Measurements from ENCODE around the gene ABCA1. TPM values are rescaled to one million over a fixed set of nuclear protein-coding genes. Genes with fewer than 3 reads are reported as not detected.
"Not testable (repeated sequence)": the region's sequence is repeated elsewhere in the genome, so short reads cannot be mapped to it uniquely, and the experiment has no call there.

Gene ABCA1
- total RNA-seq, 4 donors from 2014 or later: 4.9 to 23.8 (median 21.5) TPM

DNA sequence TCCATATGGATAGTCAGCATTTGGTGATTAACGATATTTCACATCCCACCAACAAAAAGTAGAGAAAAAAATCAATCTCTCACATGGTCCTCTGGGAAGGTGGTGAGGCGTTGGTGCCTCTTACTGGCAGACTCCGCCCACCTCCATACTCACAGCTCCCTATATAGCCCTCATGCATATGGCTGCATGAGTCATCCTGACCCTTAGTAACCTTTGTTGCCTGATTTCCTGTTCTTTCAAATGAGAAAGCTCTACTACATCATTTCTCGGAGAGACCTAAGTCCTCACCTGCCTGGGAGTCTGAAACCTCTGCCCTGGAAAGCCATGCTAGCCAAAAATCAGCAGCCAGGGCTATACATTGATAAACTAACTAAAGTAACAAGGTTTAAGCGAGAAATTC is 33.3 kb upstream of the ABCA1 start:
- no peaks in the 10 kb centered on the region for H3K4me1 ChIP-seq
- in situ Hi-C loops (cut with MboI; ENCODE audit: low sequenced_read_pairs in 4 of 4): no loop called here
- H3K27ac ChIP-seq: no peak overlapping the region
- DNase-seq (no peak), ATAC-seq (no peak)
- no peaks in the 10 kb centered on the region for H3K27me3 ChIP-seq
- no peak overlapping the region for H3K4me3 ChIP-seq
- H3K9me3 ChIP-seq: no peaks in the 10 kb centered on the region
- intact Hi-C loops (cut with DNase I; ENCODE audit: low total_unique reads): no loop called here
- no peak for TF ChIP-seq POLR2A (IDR thresholded peaks at IDR 0.05)
- H3K36me3 ChIP-seq: no peaks in the 10 kb centered on the region

DNA sequence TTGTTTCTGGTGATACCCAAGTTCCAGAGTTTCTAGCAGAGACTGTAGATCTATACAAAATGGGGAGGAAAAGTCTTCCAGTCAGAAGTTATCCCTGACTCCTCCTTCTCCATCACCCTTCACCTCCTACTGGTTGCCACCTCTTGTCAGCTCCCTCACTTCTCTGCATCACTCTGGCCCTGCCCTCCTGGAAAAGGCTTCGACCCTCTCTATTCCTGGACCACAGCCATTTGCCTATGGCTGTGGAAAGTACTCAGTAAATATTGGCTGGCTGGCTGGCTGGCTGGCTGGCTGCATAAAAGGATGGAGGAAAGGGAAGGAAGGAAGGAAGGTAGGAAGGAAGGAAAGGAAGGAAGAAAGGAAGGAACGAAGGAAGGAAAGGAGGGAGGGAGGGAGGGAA is 32.7 kb upstream of the ABCA1 start:
- intact Hi-C loops (cut with DNase I; ENCODE audit: low total_unique reads): no loop called here
- ATAC-seq (no peak), DNase-seq (no peak)
- Histone ChIP-seq H3K9me3 (no peaks in the 10 kb centered on the region), H3K36me3 (no peaks in the 10 kb centered on the region), H3K4me1 (no peaks in the 10 kb centered on the region), H3K27me3 (no peaks in the 10 kb centered on the region), H3K4me3 (no peak overlapping the region), H3K27ac (no peak overlapping the region)
- in situ Hi-C loops (cut with MboI; ENCODE audit: low sequenced_read_pairs in 4 of 4): no loop called here
- no peak for TF ChIP-seq POLR2A (IDR thresholded peaks at IDR 0.05)
- TF ChIP-seq, protein P1, sequence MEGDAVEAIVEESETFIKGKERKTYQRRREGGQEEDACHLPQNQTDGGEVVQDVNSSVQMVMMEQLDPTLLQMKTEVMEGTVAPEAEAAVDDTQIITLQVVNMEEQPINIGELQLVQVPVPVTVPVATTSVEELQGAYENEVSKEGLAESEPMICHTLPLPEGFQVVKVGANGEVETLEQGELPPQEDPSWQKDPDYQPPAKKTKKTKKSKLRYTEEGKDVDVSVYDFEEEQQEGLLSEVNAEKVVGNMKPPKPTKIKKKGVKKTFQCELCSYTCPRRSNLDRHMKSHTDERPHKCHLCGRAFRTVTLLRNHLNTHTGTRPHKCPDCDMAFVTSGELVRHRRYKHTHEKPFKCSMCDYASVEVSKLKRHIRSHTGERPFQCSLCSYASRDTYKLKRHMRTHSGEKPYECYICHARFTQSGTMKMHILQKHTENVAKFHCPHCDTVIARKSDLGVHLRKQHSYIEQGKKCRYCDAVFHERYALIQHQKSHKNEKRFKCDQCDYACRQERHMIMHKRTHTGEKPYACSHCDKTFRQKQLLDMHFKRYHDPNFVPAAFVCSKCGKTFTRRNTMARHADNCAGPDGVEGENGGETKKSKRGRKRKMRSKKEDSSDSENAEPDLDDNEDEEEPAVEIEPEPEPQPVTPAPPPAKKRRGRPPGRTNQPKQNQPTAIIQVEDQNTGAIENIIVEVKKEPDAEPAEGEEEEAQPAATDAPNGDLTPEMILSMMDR (IDR thresholded peaks at IDR 0.05 in 4 of 5, conservative IDR thresholded peaks at IDR 0.05 in 1 of 5): no peak

DNA sequence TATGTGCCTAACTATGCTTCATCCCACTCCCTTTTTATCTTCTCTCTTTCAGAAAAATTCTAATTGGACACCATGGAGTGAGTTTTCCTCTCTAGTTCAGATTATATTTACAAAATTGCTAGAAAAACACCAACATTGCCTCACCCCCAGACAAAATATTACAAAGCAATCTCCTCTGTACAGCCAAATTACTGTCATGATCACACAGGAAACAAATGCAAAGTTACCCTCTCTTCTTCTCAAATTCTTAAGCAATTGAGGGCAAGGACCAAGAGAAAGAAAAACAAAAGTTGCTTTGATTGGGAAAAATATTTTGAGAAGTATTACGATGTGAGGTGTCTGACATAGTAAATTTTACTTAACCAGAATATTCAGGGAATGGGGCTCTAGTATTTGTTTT is 30.8 kb upstream of the ABCA1 start:
- ATAC-seq: no peak
- intact Hi-C loops (cut with DNase I; ENCODE audit: low total_unique reads): no loop called here

DNA sequence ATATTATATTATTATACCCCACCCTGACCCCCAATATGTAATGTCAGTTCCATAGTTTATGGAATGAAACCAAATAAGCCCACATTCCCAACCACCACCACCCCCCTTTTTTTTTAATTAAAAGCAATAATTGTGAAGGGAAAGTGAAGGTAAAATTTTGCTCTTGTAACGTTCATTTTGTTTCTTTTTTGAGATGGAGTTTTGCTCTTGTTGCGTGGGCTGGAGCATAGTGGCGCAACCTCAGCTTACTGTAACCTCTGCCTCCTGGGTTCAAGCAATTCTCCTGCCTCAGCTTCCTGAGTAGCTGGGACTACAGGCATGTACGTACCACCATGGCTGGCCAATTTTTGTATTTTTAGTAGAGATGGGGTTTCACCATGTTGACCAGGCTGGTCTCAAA is 30.1 kb upstream of the ABCA1 start:
- H3K9me3 ChIP-seq; ATAC-seq; H3K27me3 ChIP-seq; H3K4me3 ChIP-seq; H3K36me3 ChIP-seq; DNase-seq; H3K4me1 ChIP-seq; intact Hi-C loops (cut with DNase I; ENCODE audit: low total_unique reads); in situ Hi-C loops (cut with MboI; ENCODE audit: low sequenced_read_pairs in 4 of 4); H3K27ac ChIP-seq: not testable (repeated sequence)

More for the DNA sequence above, 30.8 kb upstream of the ABCA1 start:
- TF ChIP-seq, protein P1 (IDR thresholded peaks at IDR 0.05 in 4 of 5, conservative IDR thresholded peaks at IDR 0.05 in 1 of 5): no peak
- TF ChIP-seq POLR2A (IDR thresholded peaks at IDR 0.05): no peak
- Histone ChIP-seq H3K27me3 (no peaks in the 10 kb centered on the region), H3K27ac (no peak overlapping the region), H3K36me3 (no peaks in the 10 kb centered on the region), H3K4me3 (no peak overlapping the region), H3K9me3 (no peaks in the 10 kb centered on the region), H3K4me1 (no peaks in the 10 kb centered on the region)
- in situ Hi-C loops (cut with MboI; ENCODE audit: low sequenced_read_pairs in 4 of 4): no loop called here
- DNase-seq: no peak

DNA sequence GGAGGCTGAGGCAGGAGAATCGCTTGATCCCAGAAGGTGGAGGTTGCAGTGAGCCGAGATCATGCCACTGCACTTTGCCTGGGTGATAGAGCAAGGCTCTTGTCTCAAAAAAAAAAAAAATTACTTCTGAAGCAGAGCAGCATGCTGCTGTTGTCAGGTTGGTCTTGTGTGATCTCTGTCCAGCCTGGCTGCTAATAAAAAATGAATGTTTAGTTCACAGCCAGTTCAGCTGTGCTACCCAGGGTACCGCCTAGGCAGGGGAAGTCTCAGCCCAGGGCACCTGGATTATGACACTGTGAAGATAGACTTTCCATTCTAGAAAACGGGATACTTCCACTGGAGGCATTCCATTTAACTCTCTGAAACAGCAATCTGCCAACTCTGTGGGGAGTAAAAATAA is 23.5 kb upstream of the ABCA1 start:
- Histone ChIP-seq H3K4me3 (no peak overlapping the region), H3K9me3 (no peaks in the 10 kb centered on the region), H3K4me1 (no peaks in the 10 kb centered on the region), H3K27me3 (no peaks in the 10 kb centered on the region), H3K27ac (no peak overlapping the region), H3K36me3 (no peaks in the 10 kb centered on the region)
- in situ Hi-C loops (cut with MboI; ENCODE audit: low sequenced_read_pairs in 4 of 4): no loop called here
- intact Hi-C loops (cut with DNase I; ENCODE audit: low total_unique reads): no loop called here
- TF ChIP-seq, protein P1 (IDR thresholded peaks at IDR 0.05 in 4 of 5, conservative IDR thresholded peaks at IDR 0.05 in 1 of 5): no peak
- TF ChIP-seq POLR2A (IDR thresholded peaks at IDR 0.05): no peak
- ATAC-seq: no peak
- DNase-seq: no peak

DNA sequence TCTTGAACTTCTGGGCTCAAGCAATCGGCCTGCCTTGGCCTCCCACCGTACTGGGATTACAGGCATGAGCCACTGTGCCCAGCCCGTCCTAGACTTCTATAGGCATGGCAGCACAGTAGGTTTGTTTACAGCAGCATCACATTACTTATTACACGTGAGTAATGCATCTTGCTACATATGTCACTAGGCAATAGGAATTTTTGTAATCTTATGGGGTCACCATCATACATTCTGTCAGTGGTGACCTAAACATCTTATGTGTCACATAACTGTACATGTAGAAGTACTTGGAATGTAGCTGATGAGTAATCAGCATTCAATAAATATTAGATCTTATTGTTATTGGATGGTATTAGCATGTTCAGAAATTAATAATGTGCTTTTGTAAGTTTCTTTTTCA is 22.9 kb upstream of the ABCA1 start:
- in situ Hi-C loops (cut with MboI; ENCODE audit: low sequenced_read_pairs in 4 of 4): no loop called here
- no peak for ATAC-seq
- TF ChIP-seq, protein P1 (IDR thresholded peaks at IDR 0.05 in 4 of 5, conservative IDR thresholded peaks at IDR 0.05 in 1 of 5): no peak
- Histone ChIP-seq H3K4me3 (no peak overlapping the region), H3K27me3 (no peaks in the 10 kb centered on the region), H3K9me3 (no peaks in the 10 kb centered on the region), H3K4me1 (no peaks in the 10 kb centered on the region), H3K27ac (no peak overlapping the region), H3K36me3 (no peaks in the 10 kb centered on the region)
- no peak for DNase-seq
- intact Hi-C loops (cut with DNase I; ENCODE audit: low total_unique reads): no loop called here
